ENCODE measurements around the gene CDK5RAP2. TPM values are rescaled to one million over a fixed set of nuclear protein-coding genes. Genes with fewer than 3 reads are reported as not detected.

The CDK5RAP2 gene
- total and polyA plus RNA-seq, 10 of the 15 experiments (the other 5 are each of a cell fraction or from before 2014, with no cell fraction given): 16.2 to 53.5 (median 34.5) TPM

DNA sequence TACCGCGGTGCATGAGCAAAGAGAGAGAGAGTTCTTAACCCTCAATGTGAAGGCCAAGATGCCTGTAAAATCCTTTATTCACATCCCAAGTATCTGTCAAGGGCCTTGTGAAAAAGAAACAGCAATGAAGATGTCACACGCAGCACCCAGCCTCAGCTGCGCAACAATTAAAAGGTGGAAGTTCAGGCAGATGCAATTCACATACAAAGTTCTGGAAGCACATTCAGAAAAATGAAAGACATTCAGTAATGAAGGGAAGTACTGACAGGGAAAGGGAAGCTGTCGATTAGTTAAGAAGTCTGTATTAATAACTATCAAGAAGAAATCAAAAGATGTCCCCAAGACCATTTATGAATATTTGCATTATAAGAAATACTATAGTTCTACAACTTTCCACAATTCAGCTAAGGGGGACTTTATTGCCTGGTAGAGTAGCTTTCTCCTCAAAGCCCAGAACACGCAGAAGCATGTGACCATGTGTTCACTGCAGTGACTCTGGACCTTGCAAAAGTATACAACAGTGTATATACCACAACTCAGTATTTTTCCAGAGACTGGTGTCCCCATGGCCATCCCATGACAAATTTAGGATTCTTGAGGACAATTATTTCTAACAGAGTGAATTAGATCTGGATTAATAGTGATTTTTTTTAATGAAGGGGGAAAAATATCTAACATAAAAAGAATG is 137.5 kb downstream of the CDK5RAP2 start (continued):
- TF ChIP-seq IRF3 (IDR thresholded peaks at IDR 0.05): no peak
- no peak for TF ChIP-seq CBFB (IDR thresholded peaks at IDR 0.05; ENCODE audit: low read depth)
- TF ChIP-seq LARP7 (IDR thresholded peaks at IDR 0.05): no peak
- TF ChIP-seq SMARCA5 (IDR thresholded peaks at IDR 0.05): no peak
- TF ChIP-seq FOS (IDR thresholded peaks at IDR 0.05; ENCODE audit: borderline replicate concordance, extremely low read depth, insufficient read length): no peak
- TF ChIP-seq JUNB (IDR thresholded peaks at IDR 0.05): no peak

DNA sequence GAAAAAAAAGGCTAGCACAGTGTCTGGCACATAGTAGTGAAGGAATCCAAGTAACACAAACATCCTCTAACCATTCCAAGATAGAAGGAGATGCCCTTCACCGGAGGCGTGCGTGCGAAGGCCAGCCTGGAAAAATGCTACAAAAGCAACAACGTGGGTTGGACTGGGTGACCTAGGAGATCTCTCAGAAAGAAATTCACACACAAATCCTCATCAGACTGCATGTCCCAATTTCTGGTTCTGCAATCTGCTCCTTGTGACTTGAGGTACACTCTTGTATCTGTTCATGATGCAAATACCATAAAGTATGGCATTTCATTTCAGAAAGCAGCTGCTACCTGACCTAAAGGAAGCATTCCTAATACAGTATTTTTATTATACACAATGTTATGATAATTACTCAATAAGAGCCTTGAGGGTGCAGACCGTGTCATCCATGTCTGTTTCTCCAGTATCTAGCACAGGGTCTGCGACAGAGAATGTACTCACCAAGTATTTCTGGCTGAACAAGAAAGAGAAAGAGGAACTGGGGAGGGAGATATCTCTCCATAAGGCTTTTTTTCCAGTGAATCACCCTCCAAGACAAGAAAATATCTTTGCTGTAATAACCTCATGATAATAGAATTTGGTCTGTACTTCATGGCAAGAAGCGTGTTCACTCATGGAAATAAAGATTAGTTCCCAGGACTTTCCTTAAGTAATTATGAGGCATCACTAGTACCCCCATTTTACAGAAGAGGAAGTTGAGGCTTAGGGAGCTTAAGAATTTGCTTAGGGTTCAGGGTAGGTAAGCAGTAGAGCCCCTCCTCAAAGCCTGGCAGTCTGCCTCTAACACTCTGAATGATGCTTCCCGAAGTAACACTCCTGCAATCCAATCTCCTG is 138.3 kb downstream of the CDK5RAP2 start:
- in situ Hi-C loops (cut with MboI) (no loop called here), intact Hi-C loops (cut with micrococcal nuclease; ENCODE audit: unreplicated experiment) (no loop called here)
- Histone ChIP-seq H3K27ac (ENCODE audit: control insufficient read depth, insufficient read depth) (no peak overlapping the region), H3K4me3 (no peak overlapping the region), H3K9me3 (replicated peaks; ENCODE audit: control insufficient read depth, insufficient read depth, low read length) (no peaks in the 10 kb centered on the region), H3K4me1 (ENCODE audit: control insufficient read depth, insufficient read depth, low read length) (no peaks in the 10 kb centered on the region; the same call in 1 of the 2 replicates), H3K36me3 (ENCODE audit: control insufficient read depth in 2 of 2, insufficient read depth in 2 of 2, low read length in 1 of 2) (peaks cover 16 to 31% of the 10 kb centered on the region in 2 experiments), H3K9ac (ENCODE audit: control insufficient read depth, insufficient read depth, low read length) (no peak overlapping the region), H3K4me2 (ENCODE audit: control insufficient read depth, insufficient read depth) (no peak overlapping the region), H3K27me3 (replicated peaks in 1 of 2; ENCODE audit: control insufficient read depth in 2 of 2, insufficient read depth in 2 of 2, low read length in 1 of 2) (no peaks in the 10 kb centered on the region), H4K20me1 (ENCODE audit: control insufficient read depth, insufficient read depth) (no peaks in the 10 kb centered on the region), H3K79me2 (ENCODE audit: control insufficient read depth, insufficient read depth, low read length) (no peaks in the 10 kb centered on the region), H2AFZ (ENCODE audit: control insufficient read depth, low read depth, low read length) (no peak overlapping the region)
- ChIA-PET RAD21 (ENCODE audit: unreplicated experiment) (no interaction called here), CTCF (interaction anchor here (0.6 kb wide), 1 partner anchor 492 kb away, joined by 3 read pairs; no protein-coding TSS in a partner anchor), SMC1A (ENCODE audit: uncharacterized antibody, unreplicated experiment) (no interaction called here), POLR2A (interaction anchor here (0.5 kb wide), 1 partner anchor 452 kb away, joined by 3 read pairs; no protein-coding TSS in a partner anchor)
- no TSS peak for BruUV-seq (replicated peaks)
- TF ChIP-seq ZNF687 (IDR thresholded peaks at IDR 0.05): no peak
- no peak for DNase-seq (ENCODE audit: low read depth, low spot score)
- no peak for ATAC-seq
- no peak for FAIRE-seq
- 83% methylated on average over 9 of the region's 9 CpGs for WGBS (ENCODE audit: insufficient coverage, insufficient replicate concordance, low lambda C conversion rate, missing lambda C conversion rate)
